Measurements from ENCODE around the gene CCDC190. TPM values are rescaled to one million over a fixed set of nuclear protein-coding genes. Genes with fewer than 3 reads are reported as not detected.

CCDC190 gene
- total and polyA plus RNA-seq, 9 of the 15 experiments (the other 6 are each of a cell fraction or from before 2014, with no cell fraction given): not detected

GRCh38 chr1:162835157-162835899 lies 25.6 kb downstream of the CCDC190 start (continued):
- TF ChIP-seq CTCFL (IDR thresholded peaks at IDR 0.05; ENCODE audit: borderline replicate concordance, insufficient read depth, low read depth, low read length, poor library complexity, severe bottlenecking) (no peak), TAF9B (IDR thresholded peaks at IDR 0.05; ENCODE audit: partially characterized antibody) (no peak), ZNF239 (CRISPR knock-in tag; IDR thresholded peaks at IDR 0.05) (no peak), ZBTB1 (CRISPR knock-in tag; IDR thresholded peaks at IDR 0.05; ENCODE audit: borderline replicate concordance, low read depth) (no peak), CCNT2 (IDR thresholded peaks at IDR 0.05; ENCODE audit: borderline replicate concordance, extremely low read depth, insufficient read length, low read depth, low read length) (no peak)

- Histone ChIP-seq H3K4me3 (no peak overlapping the region), H3K79me2 (ENCODE audit: control insufficient read depth, insufficient read depth, low read length) (no peaks in the 10 kb centered on the region), H4K20me1 (replicated peaks; ENCODE audit: control insufficient read depth, insufficient read depth, low read length) (no peaks in the 10 kb centered on the region), H3K27ac (ENCODE audit: extremely low read depth, low read depth, low read length) (no peak overlapping the region), H3K27me3 (ENCODE audit: control insufficient read depth in 2 of 2, insufficient read depth in 2 of 2, low read length in 2 of 2) (peaks cover 0 to 5% of the 10 kb centered on the region in 2 experiments; a peak in 2 of 5 replicates), H3K9me1 (ENCODE audit: control insufficient read depth, insufficient read depth, low read length) (no peaks in the 10 kb centered on the region), H3K36me3 (ENCODE audit: control insufficient read depth, insufficient read depth, low read length) (no peaks in the 10 kb centered on the region), H2AFZ (ENCODE audit: low read depth, low read length) (no peak overlapping the region), H3K4me2 (ENCODE audit: insufficient read depth, low read length) (no peak overlapping the region), H3K9ac (ENCODE audit: insufficient read depth in 1 of 2, low read depth in 2 of 2, low read length in 2 of 2) (no peak overlapping the region), H3K4me1 (replicated peaks in 1 of 2; ENCODE audit: control insufficient read depth in 2 of 2, insufficient read depth in 2 of 2, low read length in 2 of 2) (peaks cover 0 to 5% of the 10 kb centered on the region in 2 experiments; a peak in 2 of 5 replicates), H3K9me3 (replicated peaks; ENCODE audit: control insufficient read depth, insufficient read depth, low read depth, low read length) (no peaks in the 10 kb centered on the region)
- ChIA-PET POLR2A (interaction anchor here (1.8 to 2.0 kb wide), 2 partner anchors 10 kb away, joined by 5 to 6 read pairs; no protein-coding TSS in a partner anchor), CTCF (ENCODE audit: low intra/inter-chr PET ratio) (no interaction called here)
- in situ Hi-C loops (cut with MboI): no loop called here
- FAIRE-seq: no peak
- WGBS (ENCODE audit: insufficient coverage, low coverage, missing lambda C conversion rate): 0% methylated on average over 3 of the region's 3 CpGs
- BruUV-seq (replicated peaks): no TSS peak
- peak in 1 of 4 experiments; percentile 19 for DNase-seq (ENCODE audit: extremely low read depth in 1 of 4, low spot score in 3 of 4)
- intact Hi-C loops (cut with micrococcal nuclease): no loop called here
- ATAC-seq: peak; percentile 61
- TF ChIP-seq MAX (CRISPR knock-in tag; IDR thresholded peaks at IDR 0.05): no peak
- no peak for TF ChIP-seq IRF9 (tag; IDR thresholded peaks at IDR 0.05)
- TF ChIP-seq BDP1 (IDR thresholded peaks at IDR 0.05; ENCODE audit: insufficient read depth, insufficient read length): no peak
- no peak for TF ChIP-seq ZNF282 (CRISPR knock-in tag; IDR thresholded peaks at IDR 0.05)
- TF ChIP-seq PCBP1 (IDR thresholded peaks at IDR 0.05; ENCODE audit: low read depth, low read length, poor library complexity, severe bottlenecking): no peak
- TF ChIP-seq THRAP3 (IDR thresholded peaks at IDR 0.05; ENCODE audit: borderline replicate concordance): no peak
- TF ChIP-seq MYC (IDR thresholded peaks at IDR 0.05; ENCODE audit: low read depth, low read length): no peak
- TF ChIP-seq MYC (CRISPR knock-in tag; IDR thresholded peaks at IDR 0.05; ENCODE audit: borderline replicate concordance, low read depth): no peak
- TF ChIP-seq ARID1B (IDR thresholded peaks at IDR 0.05): no peak
These were observed 28.5 kb downstream of the CCDC190 start for GRCh38 chr1:162832470-162832869.

Data from K562 (cell line).